BLaER1 (cell line): ENCODE data around the gene WDHD1.
"Not testable (repeated sequence)": the region's sequence is repeated elsewhere in the genome, so short reads cannot be mapped to it uniquely, and the experiment has no call there.

Source experiments
- H3K27ac ChIP-seq: shearing (Covaris generic); formaldehyde crosslinking; 2 replicates; pipeline ENCODE4 v1.8.1; 2022
- H3K27me3 ChIP-seq: shearing (Covaris generic); formaldehyde crosslinking; 2 replicates; pipeline ENCODE4 v1.8.1; 2022
- H3K36me3 ChIP-seq: shearing (Covaris generic); formaldehyde crosslinking; 2 replicates; pipeline ENCODE4 v1.8.1; 2022
- H3K4me1 ChIP-seq: shearing (Covaris generic); formaldehyde crosslinking; 2 replicates; pipeline ENCODE4 v1.8.1; 2022
- H3K4me2 ChIP-seq: shearing (Covaris generic); formaldehyde crosslinking; 2 replicates; pipeline ENCODE4 v1.8.1; 2022
- H3K4me3 ChIP-seq: shearing (Covaris generic); formaldehyde crosslinking; 2 replicates; pipeline ENCODE4 v1.8.1; 2022
- H3K9ac ChIP-seq: shearing (Covaris generic); formaldehyde crosslinking; 2 replicates; pipeline ENCODE4 v1.8.1; 2022
- H3K9me3 ChIP-seq: shearing (Covaris generic); formaldehyde crosslinking; 2 replicates; pipeline ENCODE4 v1.8.1; 2022
- H4K20me1 ChIP-seq: shearing (Covaris generic); formaldehyde crosslinking; 2 replicates; pipeline ENCODE4 v1.8.1; 2022
- Cebpa-rat ChIP-seq: shearing (Covaris generic); IDR thresholded peaks from 2 replicates; pipeline ENCODE4 v1.8.1; 2022

The WDHD1 gene

GRCh38 chr14:54935958-54936357 lies 90.9 kb downstream of the WDHD1 start:
- Histone ChIP-seq H3K27ac (no peak overlapping the region), H3K9me3 (no peaks in the 10 kb centered on the region), H3K4me2 (no peak overlapping the region), H4K20me1 (no peaks in the 10 kb centered on the region), H3K4me1 (no peaks in the 10 kb centered on the region), H3K27me3 (no peaks in the 10 kb centered on the region), H3K9ac (no peak overlapping the region), H3K36me3 (peaks cover 34% of the 10 kb centered on the region; the same call in 1 of the 2 replicates), H3K4me3 (no peak overlapping the region)
- no peak for TF ChIP-seq Cebpa-rat

DNA sequence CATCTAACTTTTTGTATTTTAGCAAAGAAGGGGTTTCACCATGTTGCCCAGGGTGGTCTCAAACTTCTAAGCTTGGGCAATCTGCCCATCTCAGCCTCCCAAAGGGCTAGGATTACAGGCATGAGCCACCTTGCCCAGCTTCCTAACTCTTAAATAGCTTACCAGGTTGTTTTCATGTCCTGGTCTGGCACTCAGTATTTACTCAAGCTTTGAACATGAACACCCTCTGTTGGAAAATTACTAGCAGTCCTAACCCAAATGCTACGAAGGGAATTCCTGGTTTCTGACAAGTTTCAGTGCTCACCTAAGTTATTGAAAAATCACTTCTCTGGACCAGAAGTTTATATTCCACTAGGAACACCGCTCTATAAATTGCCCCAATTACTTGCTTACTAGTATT lies 91.8 kb downstream of the WDHD1 start:
- Histone ChIP-seq H3K27ac (no peak overlapping the region), H3K36me3 (peaks cover 25% of the 10 kb centered on the region; the same call in 1 of the 2 replicates), H3K9me3 (no peaks in the 10 kb centered on the region), H3K9ac (no peak overlapping the region), H3K4me1 (no peaks in the 10 kb centered on the region), H3K27me3 (no peaks in the 10 kb centered on the region), H3K4me3 (no peak overlapping the region), H4K20me1 (no peaks in the 10 kb centered on the region), H3K4me2 (no peak overlapping the region)
- no peak for TF ChIP-seq Cebpa-rat

GRCh38 chr14:54933006-54933405 lies 93.9 kb downstream of the WDHD1 start:
- Histone ChIP-seq H3K4me1 (no peaks in the 10 kb centered on the region), H4K20me1 (no peaks in the 10 kb centered on the region), H3K27me3 (no peaks in the 10 kb centered on the region), H3K9me3 (no peaks in the 10 kb centered on the region), H3K27ac (no peak overlapping the region), H3K9ac (no peak overlapping the region), H3K4me2 (no peak overlapping the region), H3K36me3 (peaks cover 12% of the 10 kb centered on the region; the same call in 1 of the 2 replicates), H3K4me3 (no peak overlapping the region)
- no peak for TF ChIP-seq Cebpa-rat

DNA sequence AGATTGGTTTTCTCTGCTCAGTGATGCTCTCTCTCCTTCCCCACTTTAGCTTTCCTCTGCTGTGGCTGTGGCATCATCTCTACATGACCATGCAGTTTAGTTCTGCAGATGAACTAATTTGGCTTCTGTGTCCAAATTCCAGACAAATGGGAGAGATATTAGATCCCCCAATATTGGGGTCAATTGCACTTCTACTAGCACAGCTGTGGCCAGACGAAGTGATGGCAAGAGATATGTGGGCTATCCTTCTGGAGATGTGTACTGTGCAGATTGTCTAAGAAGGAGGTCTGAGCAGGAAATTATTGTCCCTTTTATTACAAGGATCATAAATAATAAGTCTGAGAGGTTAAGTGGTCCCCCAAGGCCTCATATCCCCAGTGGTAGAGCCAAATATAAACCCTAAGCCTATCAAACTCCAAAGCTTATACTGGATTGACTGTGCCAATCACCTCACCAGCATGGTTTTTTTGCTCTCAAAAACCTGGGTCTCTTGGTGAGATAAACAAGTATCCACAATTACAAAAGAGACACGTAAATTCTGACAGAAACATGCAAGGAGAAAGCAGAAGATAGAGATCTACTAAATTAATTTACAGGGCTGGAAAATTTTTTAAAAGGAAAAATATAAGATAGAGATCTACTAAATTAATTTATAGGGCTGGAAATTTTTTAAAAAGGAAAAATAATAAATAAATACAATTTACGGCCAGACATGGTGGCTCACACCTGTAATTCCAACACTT lies 95.1 kb downstream of the WDHD1 start:
- H3K9ac ChIP-seq: no peak overlapping the region
- H3K4me3 ChIP-seq: no peak overlapping the region
- TF ChIP-seq Cebpa-rat: no peak

DNA sequence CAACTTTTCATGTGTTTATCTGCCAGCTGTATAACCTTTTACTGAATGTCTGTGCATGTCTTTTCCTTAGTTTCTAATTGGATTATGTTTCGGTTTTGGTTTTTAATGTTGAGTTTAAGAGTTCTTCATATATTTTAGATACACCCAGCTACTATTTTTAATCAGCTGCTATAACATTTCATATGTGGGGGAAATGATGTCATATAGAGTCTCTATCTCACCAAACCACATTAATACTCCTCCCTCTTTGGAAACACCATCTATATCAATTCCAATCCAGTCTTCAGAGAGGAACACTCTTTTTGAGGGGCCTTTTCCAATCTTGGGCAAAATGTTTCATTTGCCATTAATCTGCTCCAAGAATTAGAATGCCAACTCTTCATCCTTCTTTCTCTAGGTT lies 95.8 kb downstream of the WDHD1 start:
- TF ChIP-seq Cebpa-rat: no peak
- Histone ChIP-seq H3K27ac (no peak overlapping the region), H3K4me2 (no peak overlapping the region), H3K9ac (no peak overlapping the region), H4K20me1 (no peaks in the 10 kb centered on the region), H3K9me3 (no peaks in the 10 kb centered on the region), H3K27me3 (no peaks in the 10 kb centered on the region), H3K4me1 (no peaks in the 10 kb centered on the region), H3K36me3 (peaks cover 3% of the 10 kb centered on the region; the same call in 1 of the 2 replicates), H3K4me3 (no peak overlapping the region)

More for the DNA sequence above, 95.1 kb downstream of the WDHD1 start:
- H4K20me1 ChIP-seq: no peaks in the 10 kb centered on the region
- H3K36me3 ChIP-seq: peaks cover 10% of the 10 kb centered on the region; the same call in 1 of the 2 replicates
- H3K27me3 ChIP-seq: no peaks in the 10 kb centered on the region
- no peaks in the 10 kb centered on the region for H3K4me1 ChIP-seq
- H3K27ac ChIP-seq: no peak overlapping the region
- H3K4me2 ChIP-seq: no peak overlapping the region
- H3K9me3 ChIP-seq: no peaks in the 10 kb centered on the region

GRCh38 chr14:54929556-54929955 lies 97.3 kb downstream of the WDHD1 start:
- Histone ChIP-seq H3K27ac (no peak overlapping the region), H3K4me3 (no peak overlapping the region), H3K4me2 (no peak overlapping the region), H3K9me3 (no peaks in the 10 kb centered on the region), H3K27me3 (no peaks in the 10 kb centered on the region), H3K36me3 (no peaks in the 10 kb centered on the region), H3K4me1 (no peaks in the 10 kb centered on the region), H3K9ac (no peak overlapping the region), H4K20me1 (no peaks in the 10 kb centered on the region)
- TF ChIP-seq Cebpa-rat: no peak

DNA sequence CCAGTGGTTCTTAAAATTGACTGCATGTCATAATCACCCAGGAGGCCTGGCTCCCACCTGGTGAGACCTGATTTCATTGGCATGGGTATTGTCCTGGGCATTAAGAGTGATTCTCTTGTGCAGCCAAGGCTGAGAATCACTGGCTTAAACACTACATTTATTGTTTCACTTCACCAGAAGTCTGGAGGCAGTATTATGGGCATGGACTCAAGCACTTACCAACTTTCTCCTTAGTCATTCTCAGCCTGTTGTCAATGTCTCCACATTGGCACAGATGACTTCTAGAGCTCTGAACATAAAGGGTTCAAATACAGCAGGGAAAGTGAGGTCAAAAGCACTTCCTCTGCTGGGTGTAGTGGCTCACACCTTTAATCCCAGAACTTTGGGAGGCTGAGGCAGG lies 98.7 kb downstream of the WDHD1 start:
- H3K4me3 ChIP-seq: no peak overlapping the region
- H3K4me2 ChIP-seq: no peak overlapping the region
- H3K9ac ChIP-seq: no peak overlapping the region
- H3K4me1 ChIP-seq: no peaks in the 10 kb centered on the region
- H3K27ac ChIP-seq: no peak overlapping the region
- H3K27me3 ChIP-seq: no peaks in the 10 kb centered on the region
- no peaks in the 10 kb centered on the region for H3K36me3 ChIP-seq
- no peaks in the 10 kb centered on the region for H4K20me1 ChIP-seq
- TF ChIP-seq Cebpa-rat: no peak
- no peaks in the 10 kb centered on the region for H3K9me3 ChIP-seq

- Histone ChIP-seq H3K4me2 (no peak overlapping the region), H3K9ac (no peak overlapping the region), H3K4me3 (no peak overlapping the region)
Measured at GRCh38 chr14:54927551-54927950, 99.3 kb downstream of the WDHD1 start.

DNA sequence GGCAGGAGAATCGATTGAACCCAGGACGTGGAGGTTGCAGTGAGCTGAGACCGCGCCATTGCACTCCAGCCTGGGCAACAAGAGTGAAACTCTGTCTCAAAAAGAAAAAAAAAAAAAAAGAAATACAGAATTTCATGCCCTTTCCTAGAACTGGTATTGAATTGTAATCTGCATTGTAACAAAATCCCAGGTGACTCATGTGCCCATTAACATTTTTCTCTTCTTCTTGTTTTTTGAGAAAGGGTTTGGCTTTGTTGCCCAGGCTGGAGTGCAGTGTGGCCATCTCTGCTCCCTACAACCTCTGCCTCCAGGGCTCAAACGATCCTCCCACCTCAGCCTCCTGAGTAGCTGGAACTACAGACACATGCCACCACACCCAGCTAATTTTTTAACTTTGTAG lies 100.3 kb downstream of the WDHD1 start:
- H4K20me1 ChIP-seq, H3K27me3 ChIP-seq, H3K27ac ChIP-seq, H3K4me1 ChIP-seq, H3K36me3 ChIP-seq, H3K9me3 ChIP-seq, H3K9ac ChIP-seq, H3K4me2 ChIP-seq, H3K4me3 ChIP-seq: not testable (repeated sequence)

More at GRCh38 chr14:54927551-54927950, 99.3 kb downstream of the WDHD1 start:
- H3K27ac ChIP-seq: no peak overlapping the region
- no peak for TF ChIP-seq Cebpa-rat
- H4K20me1 ChIP-seq: no peaks in the 10 kb centered on the region
- no peaks in the 10 kb centered on the region for H3K27me3 ChIP-seq
- H3K36me3 ChIP-seq: no peaks in the 10 kb centered on the region
- H3K9me3 ChIP-seq: no peaks in the 10 kb centered on the region
- H3K4me1 ChIP-seq: no peaks in the 10 kb centered on the region

- Histone ChIP-seq H3K27me3 (no peaks in the 10 kb centered on the region), H3K27ac (no peak overlapping the region), H3K9ac (no peak overlapping the region), H3K4me2 (no peak overlapping the region), H4K20me1 (no peaks in the 10 kb centered on the region), H3K4me3 (no peak overlapping the region), H3K4me1 (no peaks in the 10 kb centered on the region), H3K9me3 (no peaks in the 10 kb centered on the region), H3K36me3 (no peaks in the 10 kb centered on the region)
- TF ChIP-seq Cebpa-rat: no peak
Measured at GRCh38 chr14:54922598-54922997, 104.3 kb downstream of the WDHD1 start.

GRCh38 chr14:54920052-54920451 lies 106.8 kb downstream of the WDHD1 start:
- H3K27ac ChIP-seq: no peak overlapping the region

More at GRCh38 chr14:54920052-54920451, 106.8 kb downstream of the WDHD1 start:
- TF ChIP-seq Cebpa-rat: no peak
- Histone ChIP-seq H3K9ac (no peak overlapping the region), H3K4me3 (no peak overlapping the region), H3K27me3 (no peaks in the 10 kb centered on the region), H3K4me2 (no peak overlapping the region), H3K36me3 (no peaks in the 10 kb centered on the region), H3K4me1 (no peaks in the 10 kb centered on the region), H4K20me1 (no peaks in the 10 kb centered on the region), H3K9me3 (no peaks in the 10 kb centered on the region)
